HepG2 (cell line): ENCODE results near the gene TTBK1. TPM values are rescaled to one million over a fixed set of nuclear protein-coding genes. Genes with fewer than 3 reads are reported as not detected.

Experiments
- ATF2 ChIP-seq: sonication (generic); formaldehyde crosslinking; IDR thresholded peaks from 2 replicates; pipeline ENCODE4 v1.4.0; 2020; ENCODE audit warnings: missing genetic modification reagents
- BCL3 ChIP-seq: sonication (generic); formaldehyde crosslinking; IDR thresholded peaks from 2 replicates; pipeline ENCODE4 v1.5.1; 2020; ENCODE audit warnings: mild to moderate bottlenecking, missing genetic modification reagents, moderate library complexity
- HNRNPK ChIP-seq: fragments of 200-400 bp; formaldehyde crosslinking; IDR thresholded peaks from 2 replicates; pipeline ENCODE4 v1.6.1; 2018; ENCODE audit warnings: low read length, low read depth, moderate library complexity, mild to moderate bottlenecking; ENCODE audit not compliant: poor library complexity, severe bottlenecking
- IKZF5 ChIP-seq: IDR thresholded peaks from 2 replicates; pipeline ENCODE4 v1.6.1; 2018; ENCODE audit warnings: missing genetic modification reagents, mild to moderate bottlenecking, missing compliant biosample characterization
- MAZ ChIP-seq, 2 experiments: sonication (generic) in 1 of 2; formaldehyde crosslinking in 1 of 2; IDR thresholded peaks; 2 replicates each; pipeline versions ENCODE4 v1.5.0 to v1.6.1; 2012 to 2020; ENCODE audit warnings: low read depth in 2 of 2, mild to moderate bottlenecking in 2 of 2, borderline replicate concordance in 1 of 2, improper control_type of control experiment in 1 of 2, low read length in 1 of 2, missing genetic modification reagents in 1 of 2, moderate library complexity in 1 of 2
- MZF1 ChIP-seq: sonication (generic); formaldehyde crosslinking; IDR thresholded peaks from 2 replicates; pipeline ENCODE4 v1.8.1; 2023; ENCODE audit warnings: mild to moderate bottlenecking, missing genetic modification reagents, borderline replicate concordance
- NFKB2 ChIP-seq: sonication (generic); formaldehyde crosslinking; IDR thresholded peaks from 2 replicates; pipeline ENCODE4 v1.4.0; 2020; ENCODE audit warnings: missing genetic modification reagents, borderline replicate concordance
- SIX1 ChIP-seq: sonication (generic); formaldehyde crosslinking; IDR thresholded peaks from 2 replicates; pipeline ENCODE4 v1.4.0; 2020; ENCODE audit warnings: missing genetic modification reagents, borderline replicate concordance
- STAT5B ChIP-seq: sonication (generic); formaldehyde crosslinking; IDR thresholded peaks from 2 replicates; pipeline ENCODE4 v1.4.0; 2020; ENCODE audit warnings: missing genetic modification reagents
- TARDBP ChIP-seq: sonication (generic); formaldehyde crosslinking; IDR thresholded peaks from 2 replicates; pipeline ENCODE4 v1.8.0; 2022; ENCODE audit warnings: mild to moderate bottlenecking, missing genetic modification reagents
- TRIM24 ChIP-seq: sonication (generic); formaldehyde crosslinking; IDR thresholded peaks from 2 replicates; pipeline ENCODE4 v1.8.0; 2022; ENCODE audit warnings: mild to moderate bottlenecking, missing genetic modification reagents
- ZBTB40 ChIP-seq, 2 experiments: fragments of 450-650 bp in 1 of 2; sonication (generic) in 1 of 2; formaldehyde crosslinking in 1 of 2; IDR thresholded peaks; 2 replicates each; pipeline versions ENCODE4 v1.6.1 to v1.8.0; 2016 to 2022; ENCODE audit warnings: antibody characterized with exemption in 1 of 2, mild to moderate bottlenecking in 1 of 2, missing genetic modification reagents in 1 of 2
- ZNF224 ChIP-seq: sonication (generic); formaldehyde crosslinking; IDR thresholded peaks from 2 replicates; pipeline ENCODE4 v1.5.0; 2020; ENCODE audit warnings: mild to moderate bottlenecking, missing genetic modification reagents
- ZNF75D ChIP-seq: sonication (generic); formaldehyde crosslinking; IDR thresholded peaks from 2 replicates; pipeline ENCODE4 v1.8.1; 2023; ENCODE audit warnings: missing genetic modification reagents, mild to moderate bottlenecking, borderline replicate concordance
- polyA plus RNA-seq, 8 experiments: library from polyadenylated mRNA; depleted of rRNA in 3 of 8; stranded (reverse) in 7 of 8; unstranded in 1 of 8; fragments of >200 nt; fragmentation: Illumina TruSeq in 4 of 8; extraction: Trizol in 4 of 8; gene quantifications; 2 replicates each; pipeline versions ENCODE4 v1.2.1 to v1.2.3, GENCODE V29; 2011 to 2016; ENCODE audit warnings: low read depth in 4 of 8, missing spikeins in 1 of 8, mixed read lengths in 1 of 8; ENCODE audit not compliant: insufficient read depth in 1 of 8
- total RNA-seq, 5 experiments: library from RNA; depleted of rRNA; stranded (reverse); fragments of >200 nt; fragmentation: Illumina TruSeq; extraction: Trizol; gene quantifications; 2 replicates each; pipeline ENCODE4 v1.2.3, GENCODE V29; 2016; ENCODE audit warnings: low read depth in 1 of 5

Gene TTBK1
- total and polyA plus RNA-seq, 2 of the 13 experiments (the other 11 are each of a cell fraction or from before 2014, with no cell fraction given) = 0.24 to 0.33 TPM

GRCh38 chr6:43274127-43274915 is 31.0 kb downstream of the TTBK1 start (continued):
- no peak for TF ChIP-seq ZNF75D (CRISPR knock-in tag)
- no peak for TF ChIP-seq IKZF5 (CRISPR knock-in tag)
- TF ChIP-seq TRIM24 (CRISPR knock-in tag) = no peak
- peak; percentile 85; the same call in 1 of the 2 replicates for TF ChIP-seq TARDBP (CRISPR knock-in tag)
- TF ChIP-seq HNRNPK = no peak
- TF ChIP-seq NFKB2 = no peak; the same call in 1 of the 2 replicates
- TF ChIP-seq ATF2 (CRISPR knock-in tag) = no peak
- TF ChIP-seq ZNF224 (CRISPR knock-in tag) = no peak
- no peak for TF ChIP-seq MZF1
- no peak for TF ChIP-seq ZBTB40 (IDR thresholded peaks at IDR 0.05)
- no peak for TF ChIP-seq ZBTB40 (CRISPR knock-in tag; IDR thresholded peaks at IDR 0.05)
- no peak for TF ChIP-seq STAT5B (CRISPR knock-in tag)
- TF ChIP-seq MAZ (IDR thresholded peaks at IDR 0.05; ENCODE audit: borderline replicate concordance, low read depth, low read length) = no peak
- TF ChIP-seq MAZ (CRISPR knock-in tag; IDR thresholded peaks at IDR 0.05; ENCODE audit: low read depth) = no peak; the same call in 1 of the 2 replicates
- TF ChIP-seq SIX1 (CRISPR knock-in tag) = 0 out of 2 replicates have a peak, but pooled peaks have one; percentile 4
- TF ChIP-seq BCL3 (CRISPR knock-in tag) = no peak
